ENCODE data around the gene UGCG. TPM values are rescaled to one million over a fixed set of nuclear protein-coding genes. Genes with fewer than 3 reads are reported as not detected.
"Not testable (repeated sequence)": the region's sequence is repeated elsewhere in the genome, so short reads cannot be mapped to it uniquely, and the experiment has no call there.

Gene UGCG
- 30.3 TPM for polyA plus RNA-seq (ENCODE audit: insufficient read length)

- peak; percentile 94 for DNase-seq
These were observed at the start of gene UGCG for GRCh38 chr9:111895996-111896941. UGCG (plus strand) TSS chr9:111896814; CDS start chr9:111897216, 402 bp downstream.

DNA sequence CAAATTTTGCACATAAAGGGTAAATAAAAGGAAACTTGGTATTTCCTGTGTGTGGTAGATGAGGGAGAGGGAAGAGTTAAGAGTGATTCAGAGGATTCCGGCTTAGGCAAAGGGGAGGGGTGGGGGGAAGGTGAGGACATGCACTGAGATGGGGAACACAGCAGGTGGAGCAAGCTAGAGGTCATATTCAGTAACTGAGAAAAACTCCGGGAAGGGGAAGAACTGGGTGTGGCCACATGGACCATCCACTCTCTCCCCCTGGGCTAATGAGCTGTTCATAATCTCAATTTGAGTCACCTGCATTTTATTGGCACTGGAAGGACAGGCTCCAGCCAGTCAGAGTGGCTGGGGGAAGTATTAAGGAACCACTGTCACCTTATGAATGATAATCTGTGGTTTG, 45.1 kb upstream of the UGCG start:
- DNase-seq = no peak

- DNase-seq = no peak
These were observed 44.3 kb upstream of the UGCG start for GRCh38 chr9:111852291-111852690.

DNA sequence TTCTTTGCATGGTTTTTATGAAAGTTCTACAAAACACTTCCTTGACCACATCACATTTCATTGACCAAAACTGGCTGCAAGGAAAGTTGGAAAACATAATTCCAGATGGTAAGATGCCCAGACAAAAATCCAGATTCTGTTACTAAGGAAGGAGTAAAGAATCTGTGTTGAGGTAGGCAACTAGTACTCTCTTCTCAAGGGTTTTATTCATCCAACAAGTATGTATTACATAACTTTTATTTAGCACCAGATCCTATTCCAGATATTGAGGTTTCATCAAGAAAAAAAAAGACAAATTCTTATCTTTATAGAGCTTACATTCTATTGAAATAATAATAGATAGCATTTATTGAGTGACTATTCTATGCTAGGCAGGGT, 43.2 kb upstream of the UGCG start:
- no peak for DNase-seq

DNA sequence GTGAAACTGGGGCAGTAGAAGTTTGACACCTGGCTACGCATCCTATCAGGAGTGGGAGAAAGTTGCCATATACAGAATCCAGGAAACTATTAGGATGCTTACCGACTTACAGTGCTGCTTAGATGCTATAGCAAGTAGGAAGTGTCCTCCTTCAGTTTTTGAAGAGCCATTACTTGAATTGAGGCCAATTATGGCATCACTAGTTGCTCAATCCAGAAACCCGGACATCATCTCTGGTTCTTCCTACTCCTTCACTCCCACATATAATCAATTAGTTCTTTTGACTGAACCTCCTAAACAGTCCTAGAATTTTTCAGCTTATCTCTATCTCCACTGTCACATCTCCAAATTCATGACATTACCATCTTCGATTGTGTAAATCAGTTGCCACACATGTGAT, 41.8 kb upstream of the UGCG start:
- no peak for DNase-seq

- DNase-seq = no peak
These were observed 38.9 kb upstream of the UGCG start for GRCh38 chr9:111857555-111858211.

GRCh38 chr9:111860443-111860842, 36.2 kb upstream of the UGCG start:
- DNase-seq = no peak

- DNase-seq = no peak
These were observed 33.0 kb upstream of the UGCG start for GRCh38 chr9:111863636-111864035.

DNA sequence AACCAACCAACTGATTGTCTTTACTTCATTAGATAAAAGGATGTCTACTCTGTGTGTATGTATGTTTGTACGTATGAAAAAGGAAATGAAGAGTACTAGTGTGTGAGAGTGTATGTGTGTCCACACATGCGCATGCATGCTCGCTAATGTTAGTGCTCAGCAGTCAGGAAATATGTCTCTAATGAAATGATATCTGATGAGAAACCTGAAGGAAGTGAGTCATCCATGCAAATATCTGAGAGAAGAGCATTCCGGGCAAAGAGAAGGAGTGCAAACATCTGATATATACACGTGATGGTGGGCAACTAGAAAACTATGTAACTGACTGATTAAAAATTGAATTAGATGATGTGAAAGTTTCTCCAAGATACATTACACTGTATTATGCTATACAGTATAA, 29.6 kb upstream of the UGCG start:
- no peak for DNase-seq

GRCh38 chr9:111868475-111868874, 28.1 kb upstream of the UGCG start:
- DNase-seq = no peak

GRCh38 chr9:111870774-111871498, 25.7 kb upstream of the UGCG start:
- no peak for DNase-seq

DNA sequence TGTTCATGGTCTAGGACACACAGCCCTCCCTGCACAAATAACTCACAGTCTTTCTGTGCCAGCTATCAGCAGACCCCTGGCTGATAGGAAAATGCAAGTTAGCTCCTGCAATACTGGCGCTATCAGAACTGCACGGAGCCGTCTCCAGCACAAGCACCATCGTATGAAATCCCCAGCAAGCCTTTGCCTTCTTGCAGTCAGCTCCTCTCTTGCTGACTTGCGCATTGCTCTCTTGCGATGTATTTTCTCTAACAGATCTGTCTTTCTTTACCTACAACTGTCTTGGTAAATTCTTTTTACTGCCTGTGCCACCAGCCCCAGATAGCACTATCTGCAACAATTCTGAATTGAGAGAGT, 25.1 kb upstream of the UGCG start:
- no peak for DNase-seq

DNA sequence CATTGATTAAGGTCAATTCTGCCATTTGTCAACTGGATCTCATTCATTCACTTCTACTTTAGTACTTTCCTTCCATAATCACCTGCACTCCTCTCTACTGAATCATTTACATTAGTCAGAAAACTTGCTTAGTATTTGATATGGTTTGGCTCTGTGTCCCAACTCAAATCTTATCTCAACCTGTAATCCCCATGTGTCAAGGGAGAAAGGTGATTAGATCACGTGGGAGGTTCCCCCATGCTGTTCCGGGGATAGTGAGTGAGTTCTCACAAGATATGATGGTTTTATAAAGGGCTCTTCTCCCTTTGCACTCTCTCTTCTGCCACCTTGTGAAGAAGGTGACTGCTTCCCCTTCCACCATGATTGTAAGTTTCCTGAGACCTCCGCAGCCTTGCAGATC, 23.7 kb upstream of the UGCG start:
- no peak for DNase-seq

GRCh38 chr9:111873901-111874300, 22.7 kb upstream of the UGCG start:
- no peak for DNase-seq

DNA sequence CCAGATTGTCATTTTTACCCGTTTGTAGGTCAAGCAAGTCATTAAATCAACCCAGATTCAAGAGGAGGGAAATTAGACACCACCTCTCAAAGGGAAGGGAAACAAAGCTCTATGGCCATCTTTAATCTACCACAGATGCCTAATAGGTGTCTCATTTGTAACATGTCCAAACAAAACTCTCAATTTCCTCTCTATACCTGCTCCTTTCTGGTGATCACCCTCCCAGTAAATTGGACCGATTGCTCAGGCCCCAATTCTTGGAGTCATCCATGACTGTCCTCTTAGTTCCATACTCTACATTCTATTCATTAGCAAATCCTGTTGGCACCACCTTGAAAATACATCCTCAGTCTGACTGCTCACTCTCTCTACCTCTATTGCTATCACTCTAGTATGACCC, 22.1 kb upstream of the UGCG start:
- no peak for DNase-seq

DNA sequence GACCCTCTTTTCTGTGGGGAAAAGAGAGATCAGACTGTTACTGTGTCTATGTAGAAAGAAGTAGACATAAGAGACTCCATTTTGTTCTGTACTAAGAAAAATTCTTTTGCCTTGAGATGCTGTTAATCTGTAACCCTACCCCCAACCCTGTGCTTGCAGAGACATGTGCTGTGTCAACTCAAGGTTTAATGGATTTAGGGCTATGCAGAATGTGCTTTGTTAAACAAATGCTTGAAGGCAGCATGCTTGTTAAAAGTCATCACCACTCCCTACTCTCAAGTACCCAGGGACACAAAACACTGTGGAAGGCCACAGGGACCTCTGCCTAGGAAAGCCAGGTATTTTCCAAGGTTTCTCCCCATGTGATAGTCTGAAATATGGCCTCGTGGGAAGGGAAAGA, 21.3 kb upstream of the UGCG start:
- DNase-seq = not testable (repeated sequence)

DNA sequence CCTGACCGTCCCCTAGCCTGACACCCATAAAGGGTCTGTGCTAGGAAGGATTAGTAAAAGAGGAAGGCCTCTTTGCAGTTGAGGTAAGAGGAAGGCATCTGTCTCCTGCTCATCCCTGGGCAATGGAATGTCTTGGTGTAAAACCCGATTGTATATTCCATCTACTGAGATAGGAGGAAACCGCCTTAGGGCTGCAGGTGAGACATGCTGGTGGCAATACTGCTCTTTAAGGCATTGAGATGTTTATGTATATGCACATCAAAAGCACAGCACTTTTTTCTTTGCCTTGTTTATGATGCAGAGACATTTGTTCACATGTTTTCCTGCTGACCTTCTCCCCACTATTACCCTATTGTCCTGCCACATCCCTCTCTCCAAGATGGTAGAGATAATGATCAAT, 20.9 kb upstream of the UGCG start:
- DNase-seq = not testable (repeated sequence)

DNA sequence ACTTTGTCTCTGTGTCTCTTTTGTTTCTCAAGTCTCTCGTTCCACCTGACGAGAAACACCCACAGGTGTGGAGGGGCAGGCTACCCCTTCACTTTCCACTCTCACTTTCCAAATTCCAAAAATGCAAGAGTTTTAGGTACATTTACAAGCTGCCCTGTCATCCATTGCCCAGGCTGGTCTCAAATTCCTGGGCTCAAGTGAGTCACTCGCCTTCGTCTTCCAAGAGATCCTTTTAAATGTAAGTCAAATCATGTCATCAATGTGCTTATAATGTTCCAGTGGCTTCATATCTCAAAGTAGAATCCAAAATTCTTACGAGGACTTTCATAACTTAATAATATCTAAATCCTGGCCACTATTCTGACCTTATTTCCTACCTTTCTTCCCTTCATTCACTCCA, 20.4 kb upstream of the UGCG start:
- no peak for DNase-seq

GRCh38 chr9:111877420-111877819, 19.2 kb upstream of the UGCG start:
- DNase-seq = no peak

- no peak for DNase-seq
These were observed 17.7 kb upstream of the UGCG start for GRCh38 chr9:111878946-111879345.

GRCh38 chr9:111886983-111887718, 9.5 kb upstream of the UGCG start:
- no peak for DNase-seq

GRCh38 chr9:111890334-111890733, 6.3 kb upstream of the UGCG start:
- no peak for DNase-seq

DNA sequence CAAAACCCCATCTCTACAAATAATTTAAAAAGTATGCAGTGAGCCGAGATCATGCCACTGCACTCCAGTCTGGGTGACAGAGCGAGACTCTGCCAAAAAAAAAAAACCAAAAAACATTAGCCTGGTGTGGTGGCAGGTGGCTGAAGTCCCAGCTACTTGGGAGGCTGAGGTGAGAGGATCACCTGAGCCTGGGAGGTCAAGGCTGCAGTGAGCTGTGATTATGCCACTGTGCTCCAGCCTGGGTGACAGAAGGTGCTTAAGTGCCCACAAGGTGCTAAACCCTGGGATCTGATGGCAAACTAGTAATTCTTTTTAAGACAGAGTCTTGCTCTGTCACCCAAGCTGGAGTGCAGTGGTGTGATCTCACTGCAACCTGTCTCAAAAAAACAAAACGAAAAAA, 5.7 kb upstream of the UGCG start:
- DNase-seq = not testable (repeated sequence)
